Body of pancreas (tissue), 4 donors: Measurements from ENCODE around the gene VPS35L. TPM values are rescaled to one million over a fixed set of nuclear protein-coding genes. Genes with fewer than 3 reads are reported as not detected.

Source experiments
- ATAC-seq: fragments of 150-250 bp; one replicate; pipeline ENCODE4 v1.9.1; 2016
- DNase-seq, 4 donors: peaks; one replicate each; pipeline ENCODE4 v3.0.0-alpha.2; 2019
- H3K27ac ChIP-seq, 4 donors: fragments of 200-600 bp; sonication (generic); 1 replicate in 3 of 4; 2 replicates in 1 of 4; pipeline versions ENCODE4 v1.5.1 to v1.6.1; 2016 to 2019; ENCODE audit warnings: mild to moderate bottlenecking in 1 of 4, mixed read lengths in 1 of 4, moderate library complexity in 1 of 4
- H3K27me3 ChIP-seq, 2 donors: fragments of 200-600 bp; sonication (generic); one replicate each; pipeline ENCODE4 v1.6.0; 2016; ENCODE audit warnings: mild to moderate bottlenecking in 1 of 2
- H3K36me3 ChIP-seq, 2 donors: fragments of 200-600 bp; sonication (generic); replicated peaks in 1 of 2; 2 replicates each; pipeline ENCODE4 v1.5.1; 2016; ENCODE audit warnings: low read depth in 2 of 2; ENCODE audit not compliant: insufficient read depth in 1 of 2
- H3K4me1 ChIP-seq: fragments of 200-600 bp; sonication (generic); one replicate; pipeline ENCODE4 v1.6.0; 2016
- H3K4me3 ChIP-seq, 2 donors: fragments of 200-600 bp; sonication (generic); 1 replicate in 1 of 2; 2 replicates in 1 of 2; pipeline ENCODE4 v1.5.1; 2016 to 2019
- H3K9me3 ChIP-seq, 3 donors: fragments of 200-600 bp; sonication (generic); 1 replicate in 2 of 3; 2 replicates in 1 of 3; pipeline ENCODE4 v1.5.1; 2016
- CTCF ChIP-seq, 7 experiments: fragments of 450-650 bp in 4 of 7; fragments of 200-600 bp in 3 of 7; sonication (generic) in 3 of 7; IDR thresholded peaks; one replicate each; pipeline ENCODE4 v1.5.1; 2016 to 2019; ENCODE audit warnings: antibody characterized with exemption in 7 of 7
- POLR2A ChIP-seq, 3 donors: fragments of 450-650 bp; IDR thresholded peaks; one replicate each; pipeline ENCODE4 v1.6.1; 2016; ENCODE audit warnings: antibody characterized with exemption in 3 of 3, mild to moderate bottlenecking in 2 of 3
- WGBS, 2 donors: methylation state at CpG; one replicate each; pipeline ENCODE4 v1.1.5; 2017; 5-methylcytosine and 5-hydroxymethylcytosine counted together
- intact Hi-C: fragments of 100-400 bp; cut with DNase I; formaldehyde crosslinking; loops from one replicate; pipeline ENCODE4 v1.15.1; 2023
- total RNA-seq, 2 donors: library from RNA; depleted of rRNA; stranded (reverse); fragments of >200 nt; gene quantifications; one replicate each; pipeline ENCODE4 v1.1.0, GENCODE V29; 2016

VPS35L gene
- total RNA-seq, 2 donors from 2014 or later, result 25.4 to 31.6 TPM

GRCh38 chr16:19735074-19735867, 179.8 kb downstream of the VPS35L start:
- Histone ChIP-seq H3K36me3 (no peaks in the 10 kb centered on the region), H3K27me3 (no peaks in the 10 kb centered on the region), H3K4me3 (no peak overlapping the region), H3K4me1 (no peaks in the 10 kb centered on the region), H3K9me3 (no peaks in the 10 kb centered on the region), H3K27ac (no peak overlapping the region)
- TF ChIP-seq POLR2A (IDR thresholded peaks at IDR 0.05), result no peak
- TF ChIP-seq CTCF (IDR thresholded peaks at IDR 0.05), result no peak
- intact Hi-C loops, result no loop called here
- ATAC-seq (no peak), DNase-seq (peak in 1 of 4 donors; percentile 35)
- WGBS, 2 donors, result 64 to 66% methylated on average over 9 of the region's 9 CpGs

GRCh38 chr16:19737306-19738038, 182.0 kb downstream of the VPS35L start:
- 81 to 90% methylated on average over 12 of the region's 12 CpGs for WGBS, 2 donors

GRCh38 chr16:19741354-19741753, 185.9 kb downstream of the VPS35L start:
- Histone ChIP-seq H3K4me1 (peaks cover 34% of the 10 kb centered on the region), H3K4me3 (no peak overlapping the region), H3K36me3 (no peaks in the 10 kb centered on the region), H3K9me3 (no peaks in the 10 kb centered on the region), H3K27ac (no peak overlapping the region), H3K27me3 (no peaks in the 10 kb centered on the region)
- DNase-seq (no peak), ATAC-seq (no peak)
- intact Hi-C loops, result no loop called here
- WGBS, 2 donors, result 100% methylated on average over 1 of the region's 1 CpG
- TF ChIP-seq POLR2A (IDR thresholded peaks at IDR 0.05) (no peak), CTCF (IDR thresholded peaks at IDR 0.05) (no peak)

More at GRCh38 chr16:19737306-19738038, 182.0 kb downstream of the VPS35L start:
- intact Hi-C loops, result no loop called here
- Histone ChIP-seq H3K27ac (no peak overlapping the region), H3K4me1 (peaks cover under 1% of the 10 kb centered on the region), H3K36me3 (no peaks in the 10 kb centered on the region), H3K27me3 (no peaks in the 10 kb centered on the region), H3K9me3 (no peaks in the 10 kb centered on the region), H3K4me3 (no peak overlapping the region)
- no peak for DNase-seq
- TF ChIP-seq CTCF (IDR thresholded peaks at IDR 0.05) (no peak), POLR2A (IDR thresholded peaks at IDR 0.05) (no peak)
- ATAC-seq, result no peak

- ATAC-seq (no peak), DNase-seq (no peak)
- Histone ChIP-seq H3K36me3 (no peaks in the 10 kb centered on the region), H3K27me3 (no peaks in the 10 kb centered on the region), H3K4me3 (no peak overlapping the region), H3K4me1 (peaks cover 49% of the 10 kb centered on the region), H3K27ac (peak overlapping the region in 3 of 4 donors; percentile 52 to 68 (median 57)), H3K9me3 (no peaks in the 10 kb centered on the region)
- TF ChIP-seq CTCF (IDR thresholded peaks at IDR 0.05), result no peak
- no peak for TF ChIP-seq POLR2A (IDR thresholded peaks at IDR 0.05)
- intact Hi-C loops, result no loop called here
Observed at GRCh38 chr16:19743816-19744159, 188.3 kb downstream of the VPS35L start.
